Epithelial cell of prostate (primary cell): Measurements from ENCODE around the gene ZNF417.
"Not testable (repeated sequence)": the region's sequence is repeated elsewhere in the genome, so short reads cannot be mapped to it uniquely, and the experiment has no call there.

Experiments used
- DNase-seq: peaks from one replicate; pipeline ENCODE4 v3.0.0-alpha.2; 2011; ENCODE audit warnings: low read depth, low spot score
- H3K27ac ChIP-seq: fragments of 450-650 bp; 2 replicates; pipeline ENCODE4 v1.5.1; 2017; ENCODE audit warnings: mild to moderate bottlenecking

Gene ZNF417

GRCh38 chr19:57888107-57888559, 28.3 kb downstream of the ZNF417 start:
- H3K27ac ChIP-seq, result peak overlapping the region; percentile 46
- no peak for DNase-seq

- peak overlapping the region; percentile 46 for H3K27ac ChIP-seq
- DNase-seq, result no peak
These were observed 29.0 kb downstream of the ZNF417 start for GRCh38 chr19:57887195-57887941.

GRCh38 chr19:57886046-57886445, 30.3 kb downstream of the ZNF417 start:
- no peak for DNase-seq
- no peak overlapping the region for H3K27ac ChIP-seq

GRCh38 chr19:57873883-57874799, 42.3 kb downstream of the ZNF417 start:
- not testable (repeated sequence) for DNase-seq, H3K27ac ChIP-seq

GRCh38 chr19:57872450-57872849, 43.9 kb downstream of the ZNF417 start:
- DNase-seq, result no peak
- H3K27ac ChIP-seq, result no peak overlapping the region

GRCh38 chr19:57870225-57870624, 46.2 kb downstream of the ZNF417 start:
- no peak for DNase-seq
- H3K27ac ChIP-seq, result no peak overlapping the region

GRCh38 chr19:57869655-57870054, 46.7 kb downstream of the ZNF417 start:
- not testable (repeated sequence) for DNase-seq, H3K27ac ChIP-seq

GRCh38 chr19:57867868-57868492, 48.4 kb downstream of the ZNF417 start:
- no peak overlapping the region for H3K27ac ChIP-seq
- no peak for DNase-seq
